Putamen (tissue), 1 donor: ENCODE measurements around the gene VPS9D1.

Source experiments
- DNase-seq: peaks from one replicate; pipeline ENCODE4 v3.0.0-alpha.2; 2016; ENCODE audit warnings: low spot score

The VPS9D1 gene, protein sequence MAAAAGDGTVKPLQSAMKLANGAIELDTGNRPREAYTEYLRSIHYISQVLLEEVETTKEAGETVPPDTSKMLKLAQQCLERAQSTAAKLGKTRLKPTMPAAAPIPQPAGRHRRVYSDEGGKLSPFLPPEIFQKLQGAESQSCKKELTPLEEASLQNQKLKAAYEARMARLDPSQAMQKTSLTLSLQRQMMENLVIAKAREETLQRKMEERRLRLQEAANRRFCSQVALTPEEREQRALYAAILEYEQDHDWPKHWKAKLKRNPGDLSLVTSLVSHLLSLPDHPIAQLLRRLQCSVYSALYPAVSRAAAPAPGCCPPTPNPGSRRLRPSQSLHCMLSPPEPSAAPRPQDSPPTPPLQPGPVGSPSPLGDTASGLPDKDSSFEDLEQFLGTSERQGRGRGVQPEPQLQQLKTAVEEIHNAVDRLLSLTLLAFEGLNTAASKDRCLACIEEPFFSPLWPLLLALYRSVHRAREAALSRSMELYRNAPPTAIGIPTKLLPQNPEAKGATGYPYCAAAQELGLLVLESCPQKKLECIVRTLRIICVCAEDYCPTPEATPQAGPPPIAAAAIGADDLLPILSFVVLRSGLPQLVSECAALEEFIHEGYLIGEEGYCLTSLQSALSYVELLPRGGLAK

DNA sequence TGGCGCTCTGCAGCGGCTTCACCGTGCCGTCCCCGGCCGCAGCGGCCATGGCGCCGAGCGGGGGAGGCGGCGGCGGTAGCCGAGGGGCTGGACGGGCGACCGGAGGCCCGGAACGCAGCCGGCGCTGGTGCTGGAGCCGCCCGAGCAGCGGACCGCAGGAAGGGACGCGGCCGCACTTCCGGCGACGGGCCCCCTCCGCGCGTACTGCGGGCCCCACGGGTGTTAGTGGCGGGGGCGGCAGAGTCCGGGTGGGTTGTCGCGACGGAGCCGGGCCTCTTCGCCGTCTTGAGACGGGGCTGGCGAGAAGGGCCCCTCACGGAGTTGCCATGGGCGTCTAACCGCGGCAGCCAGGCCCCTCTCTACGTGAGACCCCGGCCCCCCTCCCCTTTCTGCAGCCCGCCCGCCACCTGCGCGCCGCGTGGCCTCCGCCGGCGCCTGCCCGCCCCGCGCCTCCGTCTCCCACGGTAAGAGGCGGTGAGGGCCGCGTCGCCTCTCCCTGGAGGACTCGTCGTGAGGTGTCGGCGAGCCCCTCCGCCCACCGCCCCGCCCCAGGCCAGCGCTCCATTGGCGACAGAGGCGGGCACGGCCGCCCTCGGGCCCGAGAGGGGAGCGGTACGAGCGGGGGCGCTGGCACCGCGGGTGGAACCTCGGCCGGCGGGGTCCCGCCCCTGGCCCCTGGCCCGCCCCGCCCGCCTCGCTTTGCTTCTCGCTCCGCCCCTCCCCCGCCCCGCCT, at the start of gene VPS9D1, which contains the start of gene ZNF276:
Gene VPS9D1, minus strand, starts transcription at position 86 of the 733 bp plus-strand sequence. Its CDS starts 37 bp downstream, at position 49.
Gene ZNF276, plus strand, starts transcription at position 725 of the 733 bp plus-strand sequence. CDS start 104 bp downstream, outside the sequence.
- peak; percentile 86 for DNase-seq

DNA sequence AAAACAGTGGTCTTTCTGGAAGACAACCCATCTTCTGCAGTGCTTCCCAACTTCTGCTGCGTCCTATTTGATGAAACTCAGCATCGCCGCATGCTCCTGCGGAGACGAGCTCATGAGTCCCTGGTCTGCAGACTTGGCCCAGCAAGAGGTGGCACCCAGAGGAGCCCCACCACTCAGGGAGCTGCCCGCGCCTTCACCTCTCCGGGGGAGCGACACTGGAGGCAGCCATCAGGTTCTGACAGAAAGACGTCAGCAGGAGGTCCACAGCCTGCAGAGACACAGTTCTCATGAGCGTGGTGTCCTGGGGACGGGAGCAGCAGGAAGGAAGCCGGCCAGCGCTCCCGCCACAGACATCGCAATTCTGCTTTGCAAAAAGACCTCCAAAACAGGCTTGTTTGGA, 49.7 kb upstream of the VPS9D1 start:
- no peak for DNase-seq

DNA sequence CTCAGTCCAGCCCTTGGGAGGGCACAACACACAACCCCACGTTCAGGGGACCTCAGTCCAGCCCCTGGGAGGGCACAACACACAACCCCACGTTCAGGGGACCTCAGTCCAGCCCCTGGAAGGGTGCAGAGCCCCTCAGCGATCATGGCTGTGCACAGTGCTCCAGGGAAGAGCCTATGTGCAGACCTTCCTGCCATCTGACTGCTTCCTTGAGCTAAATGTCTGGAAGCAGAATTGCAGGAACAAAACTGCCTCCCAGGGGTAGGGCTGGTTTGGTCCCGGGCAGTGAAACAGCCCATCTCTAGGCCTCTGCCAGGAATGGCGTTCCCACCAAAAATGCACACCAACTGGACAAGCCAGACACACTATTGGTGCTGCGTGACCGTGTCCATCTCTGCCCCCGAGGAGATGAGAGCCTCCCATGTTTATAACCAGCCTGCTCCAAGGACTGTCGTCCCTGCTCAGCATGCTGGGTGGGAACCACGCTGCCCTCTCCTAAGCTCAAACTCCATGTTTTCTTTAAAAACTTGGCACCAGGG, 44.7 kb upstream of the VPS9D1 start:
- DNase-seq = no peak

DNA sequence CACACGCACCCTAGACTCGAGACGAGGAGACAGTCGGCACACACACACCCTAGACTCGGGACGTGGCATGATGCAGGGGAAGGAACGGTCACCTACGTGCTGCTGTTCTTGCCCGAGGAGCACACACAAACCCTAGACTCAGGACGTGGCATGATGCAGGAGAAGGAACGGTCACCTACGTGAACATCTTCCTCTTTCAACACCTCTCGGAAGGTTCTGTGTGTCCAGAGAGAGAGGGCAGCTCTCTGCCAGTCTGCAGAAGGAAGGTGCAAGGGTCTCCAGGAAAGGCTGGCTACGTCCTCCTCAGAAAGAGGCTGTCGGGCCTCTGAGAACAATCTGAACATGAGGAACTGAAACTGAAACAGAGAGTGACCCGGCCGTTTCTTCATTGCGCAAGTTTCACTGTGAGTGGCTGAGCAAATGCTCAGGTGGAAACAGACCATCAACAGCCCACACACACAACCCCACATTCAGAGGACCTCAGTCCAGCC, 44.1 kb upstream of the VPS9D1 start:
- no peak for DNase-seq

DNA sequence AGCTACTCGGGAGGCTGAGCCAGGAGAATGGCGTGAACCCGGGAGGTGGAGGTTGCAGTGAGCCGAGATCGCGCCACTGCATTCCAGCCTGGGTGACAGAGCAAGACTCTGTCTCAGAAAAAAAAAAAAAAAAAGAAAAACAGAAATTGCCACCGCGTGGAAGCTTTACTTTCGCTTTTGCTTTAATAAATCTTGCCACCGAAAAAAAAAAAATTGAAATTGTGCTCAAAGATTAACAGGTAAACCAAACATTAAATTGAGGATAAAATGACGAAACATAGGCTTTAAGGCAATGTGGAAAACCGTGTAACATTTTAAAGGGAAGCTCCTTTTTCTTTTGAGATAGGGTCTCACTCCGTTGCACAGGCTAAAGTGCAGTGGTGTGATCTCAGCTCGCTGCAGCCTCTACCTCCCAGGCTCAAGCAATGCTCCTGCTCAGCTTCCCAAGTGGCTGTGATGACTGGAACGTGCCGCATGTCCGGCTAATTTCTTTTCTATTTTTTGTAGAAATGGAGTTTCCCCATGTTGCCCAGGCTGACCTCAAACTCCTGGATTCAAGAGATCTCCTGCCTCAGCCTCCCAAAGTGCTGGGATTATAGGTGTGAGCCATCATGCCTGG, 40.7 kb upstream of the VPS9D1 start:
- DNase-seq = no peak

DNA sequence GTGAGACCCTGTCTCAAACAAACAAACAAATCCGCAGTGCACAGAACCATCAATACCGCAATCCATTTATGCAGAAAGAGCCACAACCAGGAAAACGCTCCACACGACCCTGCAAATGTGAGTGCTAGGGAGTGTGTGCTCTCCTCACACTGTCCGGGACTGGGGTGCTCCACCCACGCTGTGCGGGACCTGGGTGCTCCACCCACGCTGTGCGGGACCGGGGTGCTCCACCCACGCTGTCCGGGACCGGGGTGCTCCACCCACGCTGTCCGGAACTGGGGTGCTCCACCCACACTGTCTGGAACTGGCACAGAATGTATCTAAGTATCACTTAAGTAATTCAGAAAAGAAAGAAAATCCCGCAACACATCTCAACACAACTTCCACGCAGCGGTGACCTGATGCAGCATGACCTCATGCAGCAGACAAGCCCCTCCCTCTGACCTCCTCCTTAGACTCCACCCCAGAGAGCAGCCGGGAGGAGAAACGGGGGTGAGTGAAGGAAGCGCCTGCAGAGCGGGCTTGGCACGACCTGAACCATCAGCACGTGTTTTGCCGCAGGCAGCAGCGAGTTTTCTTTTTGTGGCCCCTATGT, 39.1 kb upstream of the VPS9D1 start:
- DNase-seq = no peak

DNA sequence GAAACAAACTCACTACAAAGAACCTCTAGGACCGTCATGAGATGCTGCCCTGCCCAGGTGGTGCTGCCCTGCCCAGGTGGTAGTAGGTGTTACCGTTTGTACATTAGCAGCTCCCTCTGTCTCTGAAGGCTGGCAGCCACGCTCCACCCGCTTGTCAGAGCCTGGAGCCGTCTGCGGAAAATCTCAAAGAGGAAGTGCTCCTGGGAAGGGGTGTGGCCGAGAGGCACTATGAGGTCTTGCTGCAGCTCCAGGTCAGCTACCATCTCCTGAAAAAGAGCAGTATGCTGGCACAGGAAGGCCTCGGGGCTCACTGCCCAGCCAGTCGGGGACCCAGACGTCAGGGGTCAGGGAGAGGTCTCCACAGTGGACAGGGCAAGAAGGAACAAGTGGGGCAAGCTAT, 28.9 kb upstream of the VPS9D1 start:
- no peak for DNase-seq

DNA sequence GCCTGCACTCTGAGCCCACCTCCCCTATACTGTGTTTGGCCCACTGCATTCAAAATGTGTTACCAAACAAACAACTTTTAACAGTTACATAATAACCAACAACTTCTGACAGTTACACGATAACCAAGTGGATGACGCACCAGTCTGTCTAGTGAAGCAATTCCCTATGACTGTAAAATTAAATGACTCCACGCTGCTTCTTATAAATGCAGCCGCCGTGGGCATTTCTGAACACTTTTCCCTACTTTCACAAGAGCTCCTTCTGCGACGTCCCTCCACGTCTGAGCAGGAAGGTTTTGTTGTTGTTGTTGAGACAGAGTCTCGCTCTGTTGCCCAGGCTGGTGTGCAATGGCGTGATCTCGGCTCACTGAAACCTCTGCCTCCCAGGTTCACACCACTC, 28.2 kb upstream of the VPS9D1 start:
- no peak for DNase-seq

DNA sequence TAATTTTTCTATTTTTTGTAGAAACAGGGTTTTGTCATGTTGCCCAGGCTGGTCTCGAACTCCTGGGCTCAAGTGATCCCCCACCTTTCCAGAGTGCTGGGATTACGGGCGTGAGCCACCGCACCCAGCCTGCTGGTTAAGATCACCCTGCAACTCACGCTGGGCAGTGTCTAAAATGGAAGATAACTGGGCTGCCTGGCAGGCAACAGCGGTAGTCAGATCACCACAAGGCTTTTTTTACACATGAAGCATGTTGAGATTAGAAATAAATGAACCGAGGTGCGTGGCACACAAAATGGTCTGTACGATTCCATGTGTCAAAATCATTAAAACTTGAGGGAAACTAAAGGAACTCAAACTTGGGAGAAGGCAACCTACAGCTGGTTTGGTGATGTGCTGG, 27.4 kb upstream of the VPS9D1 start:
- no peak for DNase-seq

DNA sequence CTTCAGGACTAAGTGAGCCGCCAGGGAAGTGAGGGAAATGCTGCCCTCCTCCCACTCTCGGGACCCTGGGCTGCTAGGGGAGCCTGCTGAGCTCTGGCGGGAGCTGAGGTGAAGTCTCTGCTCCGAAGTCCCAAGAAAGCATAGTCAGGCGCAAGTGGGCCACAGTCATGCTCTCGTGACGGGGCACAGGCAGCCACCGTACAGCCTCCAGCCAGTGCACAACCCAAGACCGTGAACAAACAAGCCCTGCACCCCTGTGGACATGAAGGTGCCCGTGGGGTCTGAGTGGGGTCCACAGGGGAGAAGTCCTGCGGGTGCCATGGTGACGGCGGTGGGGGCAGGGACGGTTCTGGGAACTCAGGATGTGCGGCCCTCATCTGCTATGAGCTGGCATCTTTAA, 25.3 kb upstream of the VPS9D1 start:
- DNase-seq = no peak

DNA sequence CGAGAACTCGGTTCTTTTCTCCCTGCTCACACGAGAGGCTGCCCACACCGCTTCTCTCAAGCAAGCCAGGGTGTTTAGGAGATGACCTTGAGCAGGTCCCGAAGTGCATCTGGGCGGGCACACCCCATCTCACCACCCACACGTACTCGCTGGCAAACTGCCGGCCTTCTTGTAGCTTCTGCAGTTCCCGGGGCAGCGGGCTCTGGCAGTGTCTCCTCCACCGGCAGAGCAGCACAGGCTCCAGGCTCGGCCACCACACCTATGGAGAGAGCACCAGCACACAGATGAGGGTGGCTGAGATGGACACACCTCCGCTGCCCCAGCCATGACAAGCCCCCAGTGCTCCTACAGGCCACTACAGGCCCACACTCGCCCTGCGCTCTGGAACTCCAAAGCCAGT, 24.1 kb upstream of the VPS9D1 start:
- DNase-seq = no peak

DNA sequence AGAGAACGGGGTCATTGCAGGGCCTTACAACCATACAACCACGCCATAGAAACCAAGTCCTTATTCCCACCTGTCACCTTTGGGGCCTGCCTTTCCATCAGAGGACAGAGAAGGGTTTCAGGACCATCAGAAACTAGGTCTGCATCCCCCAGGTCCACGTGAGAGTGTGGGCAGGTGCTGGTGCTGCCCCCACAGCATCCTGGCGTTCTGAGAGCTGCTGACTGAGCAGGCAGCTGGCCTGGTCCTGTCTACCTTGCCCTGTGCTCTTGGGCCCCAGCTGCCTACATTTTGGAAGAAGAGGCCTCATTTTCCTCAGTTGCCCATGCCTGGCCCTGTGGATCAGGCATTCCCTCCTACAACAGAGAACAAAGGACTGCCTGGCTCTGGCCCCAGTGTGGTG, 22.2 kb upstream of the VPS9D1 start:
- no peak for DNase-seq

DNA sequence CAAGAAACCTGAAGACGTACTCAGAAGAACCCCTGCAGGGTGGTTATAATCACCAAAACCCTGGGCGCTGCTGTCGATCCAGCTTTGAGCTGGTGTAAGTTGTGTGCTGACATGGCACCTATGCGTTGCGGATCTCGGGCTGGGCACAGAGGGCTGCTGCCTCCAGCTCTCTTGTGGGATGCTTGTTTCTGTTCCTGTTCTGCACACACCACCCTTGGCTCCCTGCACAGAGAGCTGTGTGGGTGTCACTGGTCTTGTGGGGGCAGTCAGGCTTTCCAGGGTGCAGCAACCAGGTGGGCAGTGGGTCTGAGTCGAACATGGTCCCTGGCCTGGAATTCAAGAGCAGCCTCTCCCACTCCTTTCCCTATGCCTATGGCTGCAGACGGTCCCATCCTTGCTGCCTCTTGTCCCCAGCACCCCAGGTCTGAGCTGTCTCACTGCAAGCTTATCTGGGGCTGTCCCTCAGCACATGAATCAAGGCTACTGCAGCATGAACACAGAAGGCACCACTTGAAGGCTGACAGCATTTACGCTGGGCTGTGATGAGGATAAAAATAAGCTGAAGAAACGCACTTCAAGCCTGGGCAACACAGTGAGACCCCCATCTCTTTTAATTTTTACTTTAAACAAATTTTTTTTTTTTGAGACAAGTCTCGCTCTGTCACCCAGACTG, 20.8 kb upstream of the VPS9D1 start:
- no peak for DNase-seq

DNA sequence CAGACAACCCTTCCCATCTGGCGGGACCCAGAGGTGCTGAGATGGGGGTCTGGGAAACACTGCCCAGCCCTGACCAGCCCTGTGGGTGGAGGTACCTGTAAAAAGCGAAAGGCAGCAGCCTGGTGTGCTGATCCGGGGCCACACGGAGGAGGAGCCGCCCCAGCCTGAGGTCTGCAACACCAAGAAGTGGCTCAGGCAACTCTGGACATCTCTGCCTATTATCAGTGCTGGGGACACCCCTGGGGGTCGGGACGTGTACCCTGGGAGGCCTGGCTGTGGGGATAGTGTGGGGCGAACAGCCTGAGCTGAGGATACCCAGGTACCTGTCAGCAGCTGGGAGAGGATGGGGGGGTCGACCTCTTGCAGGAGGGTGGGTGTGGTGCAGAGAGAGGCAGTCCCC, 18.7 kb upstream of the VPS9D1 start:
- DNase-seq = no peak

DNA sequence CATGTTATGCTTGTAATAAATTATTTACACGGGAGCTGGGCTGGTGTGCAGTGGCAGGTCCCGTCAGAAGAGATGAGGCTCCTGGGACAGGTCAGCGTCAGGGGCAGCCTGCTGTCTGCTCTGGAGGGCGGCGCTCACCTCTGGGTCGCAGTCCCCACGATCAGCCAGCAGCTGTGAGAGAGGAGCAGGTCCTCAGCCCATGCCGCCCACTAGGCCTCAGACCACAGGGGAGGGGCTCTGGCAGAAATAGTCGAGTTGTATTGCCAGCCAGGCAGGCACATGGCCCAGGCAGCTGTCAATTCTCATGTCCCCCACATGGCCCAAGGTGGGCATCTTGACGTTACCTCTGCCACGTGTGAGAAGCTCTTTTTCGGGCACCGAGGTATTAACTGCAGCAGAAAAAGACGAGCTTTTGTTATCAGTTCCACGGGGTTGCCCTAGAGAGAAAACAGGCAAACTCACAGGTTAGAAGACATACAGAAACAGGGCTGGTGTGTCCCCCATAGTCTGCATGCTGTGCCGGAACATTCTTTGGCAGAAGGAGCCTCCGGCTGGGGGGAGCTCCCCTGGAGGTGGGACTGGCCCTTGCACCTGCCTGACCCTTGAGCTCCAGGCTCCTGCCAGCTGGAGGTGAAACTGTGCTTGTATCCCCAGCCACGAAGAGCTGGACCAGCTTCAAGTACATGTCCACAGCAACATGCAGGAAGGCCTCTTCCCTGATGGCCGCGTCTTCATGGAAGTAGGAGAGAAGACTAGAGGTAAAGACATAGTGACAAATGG, 18.0 kb upstream of the VPS9D1 start:
- DNase-seq = no peak

DNA sequence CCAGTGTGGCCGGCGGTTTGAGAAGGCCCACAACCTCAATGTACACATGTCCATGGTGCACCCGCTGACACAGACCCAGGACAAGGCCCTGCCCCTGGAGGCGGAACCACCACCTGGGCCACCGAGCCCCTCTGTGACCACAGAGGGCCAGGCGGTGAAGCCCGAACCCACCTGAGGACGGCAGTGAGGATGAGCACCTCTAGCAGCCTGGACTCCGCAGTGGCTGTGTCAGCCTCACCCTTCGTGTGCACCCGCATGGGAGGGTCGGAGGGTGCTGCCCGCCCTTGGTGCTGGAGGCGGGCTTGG, 17.3 kb upstream of the VPS9D1 start:
- DNase-seq = no peak

DNA sequence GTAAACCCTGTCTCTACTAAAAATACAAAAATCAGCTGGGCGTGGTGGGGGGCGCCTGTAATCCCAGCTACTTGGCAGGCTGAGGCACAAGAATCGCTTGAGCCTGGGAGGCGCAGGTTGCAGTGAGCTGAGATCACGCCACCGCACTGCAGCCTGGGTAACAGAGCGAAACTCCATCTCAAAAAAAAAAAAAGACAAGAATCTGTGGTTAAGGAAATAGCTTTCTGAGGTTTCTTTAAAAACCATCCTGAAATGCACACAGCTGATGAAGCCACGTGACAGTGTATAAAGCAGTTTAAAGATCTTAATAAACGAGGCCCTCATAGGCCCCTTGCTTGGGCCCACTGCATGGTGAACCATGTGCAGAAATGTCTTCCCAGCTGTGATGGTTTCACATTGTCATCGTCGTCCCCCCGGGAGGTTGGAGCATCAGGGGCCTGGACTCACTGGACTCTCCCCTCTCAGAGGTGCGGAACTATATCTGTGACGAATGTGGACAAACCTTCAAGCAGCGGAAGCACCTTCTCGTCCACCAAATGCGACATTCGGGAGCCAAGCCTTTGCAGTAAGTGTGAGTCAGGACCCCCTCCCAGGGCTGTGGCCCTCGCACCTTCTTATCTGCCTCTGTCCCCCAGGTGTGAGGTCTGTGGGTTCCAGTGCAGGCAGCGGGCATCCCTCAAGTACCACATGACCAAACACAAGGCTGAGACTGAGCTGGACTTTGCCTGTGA, 16.8 kb upstream of the VPS9D1 start:
- DNase-seq = no peak

DNA sequence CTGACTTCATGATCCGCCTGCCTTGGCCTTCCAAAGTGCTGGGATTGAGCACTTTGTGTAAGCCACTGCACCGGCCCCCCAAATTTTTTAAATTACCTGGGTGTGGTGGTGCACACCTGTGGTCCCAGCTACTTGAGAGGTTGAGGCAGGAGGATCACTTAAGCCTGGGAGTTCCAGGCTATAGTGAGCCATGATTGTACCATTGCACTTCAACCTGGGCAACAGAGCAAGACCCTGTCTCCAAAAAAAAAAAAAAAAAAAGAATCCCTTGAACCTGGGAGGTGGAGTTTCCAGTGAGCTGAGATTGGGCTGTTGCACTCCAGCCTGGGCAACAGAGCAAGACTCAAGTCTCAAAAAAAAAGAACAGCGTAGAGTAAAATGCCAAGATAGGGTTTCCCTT, 15.9 kb upstream of the VPS9D1 start:
- DNase-seq = no peak

DNA sequence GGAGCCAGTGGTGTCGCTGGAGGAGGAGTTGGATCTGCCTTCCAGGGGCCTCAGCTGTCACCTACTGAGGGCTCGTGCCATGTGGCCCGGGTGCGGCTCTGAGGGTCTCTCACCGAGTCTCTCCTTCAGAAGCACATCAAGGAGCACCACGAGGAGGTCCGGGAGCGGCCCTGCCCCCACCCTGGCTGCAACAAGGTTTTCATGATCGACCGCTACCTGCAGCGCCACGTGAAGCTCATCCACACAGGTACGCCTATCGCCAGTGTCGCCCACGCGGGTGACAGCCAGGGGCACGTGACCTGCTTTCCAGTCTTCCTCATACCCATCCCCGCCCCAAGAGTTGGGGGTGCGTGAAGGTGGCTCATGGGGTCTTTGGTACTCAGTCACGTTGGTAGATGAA, 13.1 kb upstream of the VPS9D1 start:
- DNase-seq = no peak

DNA sequence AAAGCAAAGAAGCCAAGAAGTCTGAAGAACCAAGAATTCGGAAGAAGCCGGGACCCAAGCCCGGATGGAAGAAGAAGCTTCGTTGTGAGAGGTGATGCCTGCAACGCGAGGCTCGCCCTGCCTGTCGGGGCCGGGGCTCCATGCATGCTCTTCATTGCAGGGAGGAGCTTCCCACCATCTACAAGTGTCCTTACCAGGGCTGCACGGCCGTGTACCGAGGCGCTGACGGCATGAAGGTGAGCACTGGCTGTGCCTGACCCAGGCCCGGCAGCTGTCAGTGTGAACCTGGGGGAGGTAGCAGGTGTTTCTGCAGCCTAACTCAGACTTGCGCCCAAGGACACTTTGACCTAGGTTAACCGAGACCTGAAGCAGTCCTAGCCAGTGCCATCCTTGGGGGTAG, 12.6 kb upstream of the VPS9D1 start:
- DNase-seq = no peak
